Stimulated activated naive CD8-positive, alpha-beta T cell treated with anti-CD3 and anti-CD28 coated beads, Interleukin-15, Interleukin-2, amounts not matched to agents 100 ng/mL and 50 ng/mL, for 24 hours (primary cell): ENCODE data around the gene EXOC8.

Source experiments
- H3K27ac Mint-ChIP-seq: one replicate; pipeline ENCODE4 v1.8.0; 2021; ENCODE audit warnings: mild to moderate bottlenecking, mixed read lengths
- H3K27me3 Mint-ChIP-seq: one replicate; pipeline ENCODE4 v1.8.0; 2021; ENCODE audit warnings: mixed read lengths
- H3K36me3 Mint-ChIP-seq: one replicate; pipeline ENCODE4 v1.8.0; 2021; ENCODE audit warnings: low read depth, mixed read lengths
- H3K4me1 Mint-ChIP-seq: one replicate; pipeline ENCODE4 v1.8.0; 2021; ENCODE audit warnings: low read depth, mixed read lengths
- H3K4me3 Mint-ChIP-seq: one replicate; pipeline ENCODE4 v1.8.0; 2021; ENCODE audit warnings: mild to moderate bottlenecking, mixed read lengths
- H3K9me3 Mint-ChIP-seq: one replicate; pipeline ENCODE4 v1.8.0; 2021; ENCODE audit warnings: mixed read lengths

Gene EXOC8

GRCh38 chr1:231312432-231312788, 25.2 kb downstream of the EXOC8 start:
- no peak overlapping the region for H3K27ac Mint-ChIP-seq
- no peak overlapping the region for H3K4me3 Mint-ChIP-seq
- H3K36me3 Mint-ChIP-seq: no peaks in the 10 kb centered on the region
- no peaks in the 10 kb centered on the region for H3K9me3 Mint-ChIP-seq
- H3K4me1 Mint-ChIP-seq: no peaks in the 10 kb centered on the region
- H3K27me3 Mint-ChIP-seq: no peaks in the 10 kb centered on the region

GRCh38 chr1:231311720-231312431, 25.8 kb downstream of the EXOC8 start:
- no peak overlapping the region for H3K27ac Mint-ChIP-seq
- no peaks in the 10 kb centered on the region for H3K4me1 Mint-ChIP-seq
- H3K4me3 Mint-ChIP-seq: no peak overlapping the region
- no peaks in the 10 kb centered on the region for H3K27me3 Mint-ChIP-seq
- H3K9me3 Mint-ChIP-seq: no peaks in the 10 kb centered on the region
- no peaks in the 10 kb centered on the region for H3K36me3 Mint-ChIP-seq

- H3K27me3 Mint-ChIP-seq: no peaks in the 10 kb centered on the region
- H3K36me3 Mint-ChIP-seq: no peaks in the 10 kb centered on the region
- H3K4me3 Mint-ChIP-seq: no peak overlapping the region
- H3K9me3 Mint-ChIP-seq: no peaks in the 10 kb centered on the region
- no peaks in the 10 kb centered on the region for H3K4me1 Mint-ChIP-seq
- H3K27ac Mint-ChIP-seq: no peak overlapping the region
Observed at GRCh38 chr1:231310391-231310934, 27.2 kb downstream of the EXOC8 start.

- Mint-ChIP-seq H3K27me3 (no peaks in the 10 kb centered on the region), H3K9me3 (no peaks in the 10 kb centered on the region), H3K4me1 (no peaks in the 10 kb centered on the region), H3K36me3 (no peaks in the 10 kb centered on the region), H3K4me3 (no peak overlapping the region), H3K27ac (no peak overlapping the region)
Observed at GRCh38 chr1:231301990-231302389, 35.7 kb downstream of the EXOC8 start.

GRCh38 chr1:231295938-231296337, 41.7 kb downstream of the EXOC8 start:
- Mint-ChIP-seq H3K4me3 (no peak overlapping the region), H3K9me3 (no peaks in the 10 kb centered on the region), H3K36me3 (no peaks in the 10 kb centered on the region), H3K27ac (no peak overlapping the region), H3K27me3 (no peaks in the 10 kb centered on the region), H3K4me1 (no peaks in the 10 kb centered on the region)

- Mint-ChIP-seq H3K36me3 (no peaks in the 10 kb centered on the region), H3K4me3 (no peak overlapping the region), H3K27ac (no peak overlapping the region), H3K27me3 (no peaks in the 10 kb centered on the region), H3K4me1 (no peaks in the 10 kb centered on the region), H3K9me3 (no peaks in the 10 kb centered on the region)
Observed at GRCh38 chr1:231286603-231287002, 51.0 kb downstream of the EXOC8 start.

GRCh38 chr1:231284441-231284840, 53.2 kb downstream of the EXOC8 start:
- no peaks in the 10 kb centered on the region for H3K9me3 Mint-ChIP-seq
- H3K27ac Mint-ChIP-seq: no peak overlapping the region
- H3K4me3 Mint-ChIP-seq: no peak overlapping the region
- no peaks in the 10 kb centered on the region for H3K27me3 Mint-ChIP-seq
- H3K36me3 Mint-ChIP-seq: no peaks in the 10 kb centered on the region
- H3K4me1 Mint-ChIP-seq: no peaks in the 10 kb centered on the region
